NB4 (cell line): ENCODE data around the gene NTNG1.

Experiments used
- DNase-seq: peaks from one replicate; pipeline ENCODE4 v3.0.0; 2010; ENCODE audit warnings: low read depth
- H3K4me3 ChIP-seq: one replicate; pipeline ENCODE4 v1.5.1; 2011; ENCODE audit warnings: mild to moderate bottlenecking, low read depth, low read length, moderate library complexity
- MYC ChIP-seq: IDR thresholded peaks from 2 replicates; pipeline ENCODE4 v1.6.1; 2011; ENCODE audit warnings: low read depth, low read length
- POLR2A ChIP-seq: IDR thresholded peaks from 2 replicates; pipeline ENCODE4 v1.6.1; 2011; ENCODE audit warnings: mild to moderate bottlenecking; ENCODE audit not compliant: insufficient read length; ENCODE audit errors: extremely low read depth
- TF ChIP-seq, protein P1 (sequence below): IDR thresholded peaks from 2 replicates; pipeline ENCODE4 v1.6.1; 2011; ENCODE audit warnings: low read depth, low read length
- TF ChIP-seq, protein P2 (sequence below): IDR thresholded peaks from one replicate; pipeline ENCODE4 v1.5.1; 2012; ENCODE audit warnings: low read depth, low read length

The NTNG1 gene

DNA sequence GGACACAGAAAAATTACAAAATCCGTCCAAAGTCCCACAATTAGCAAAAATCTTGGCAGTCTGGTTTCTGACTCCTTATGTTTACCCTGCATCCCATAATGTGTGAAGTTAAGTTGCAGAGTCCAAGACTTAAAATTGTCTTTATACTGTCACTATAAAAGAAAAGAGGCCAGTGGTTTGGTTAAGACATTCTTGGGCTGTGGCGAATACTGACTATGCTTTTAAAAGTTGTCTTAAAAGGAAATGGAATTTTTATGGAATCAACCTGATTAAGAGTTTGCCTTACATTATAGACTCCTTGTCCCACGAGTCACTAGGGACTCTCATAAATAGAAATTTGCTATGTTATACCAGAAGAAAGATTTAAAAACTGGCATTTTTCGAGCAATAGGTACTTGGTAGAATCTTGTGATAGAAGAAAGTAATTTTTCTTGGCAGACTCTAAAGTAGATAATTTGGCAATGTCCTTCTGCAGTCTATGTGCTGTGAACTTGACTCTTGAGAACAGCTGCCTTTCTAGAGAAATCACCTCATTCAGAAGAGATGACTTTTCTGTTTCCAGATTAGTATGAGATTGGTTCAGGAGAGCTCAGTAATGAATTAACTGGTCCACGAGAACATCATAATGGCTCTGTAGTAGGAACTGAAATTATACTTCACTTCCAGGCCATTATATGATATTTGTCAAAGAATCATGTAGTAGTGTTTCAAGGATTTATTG, 31.8 kb downstream of the NTNG1 start:
- H3K4me3 ChIP-seq = no peak overlapping the region
- TF ChIP-seq POLR2A (no peak), MYC (no peak)
- TF ChIP-seq, protein P1, sequence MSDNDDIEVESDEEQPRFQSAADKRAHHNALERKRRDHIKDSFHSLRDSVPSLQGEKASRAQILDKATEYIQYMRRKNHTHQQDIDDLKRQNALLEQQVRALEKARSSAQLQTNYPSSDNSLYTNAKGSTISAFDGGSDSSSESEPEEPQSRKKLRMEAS = no peak
- TF ChIP-seq, protein P2, sequence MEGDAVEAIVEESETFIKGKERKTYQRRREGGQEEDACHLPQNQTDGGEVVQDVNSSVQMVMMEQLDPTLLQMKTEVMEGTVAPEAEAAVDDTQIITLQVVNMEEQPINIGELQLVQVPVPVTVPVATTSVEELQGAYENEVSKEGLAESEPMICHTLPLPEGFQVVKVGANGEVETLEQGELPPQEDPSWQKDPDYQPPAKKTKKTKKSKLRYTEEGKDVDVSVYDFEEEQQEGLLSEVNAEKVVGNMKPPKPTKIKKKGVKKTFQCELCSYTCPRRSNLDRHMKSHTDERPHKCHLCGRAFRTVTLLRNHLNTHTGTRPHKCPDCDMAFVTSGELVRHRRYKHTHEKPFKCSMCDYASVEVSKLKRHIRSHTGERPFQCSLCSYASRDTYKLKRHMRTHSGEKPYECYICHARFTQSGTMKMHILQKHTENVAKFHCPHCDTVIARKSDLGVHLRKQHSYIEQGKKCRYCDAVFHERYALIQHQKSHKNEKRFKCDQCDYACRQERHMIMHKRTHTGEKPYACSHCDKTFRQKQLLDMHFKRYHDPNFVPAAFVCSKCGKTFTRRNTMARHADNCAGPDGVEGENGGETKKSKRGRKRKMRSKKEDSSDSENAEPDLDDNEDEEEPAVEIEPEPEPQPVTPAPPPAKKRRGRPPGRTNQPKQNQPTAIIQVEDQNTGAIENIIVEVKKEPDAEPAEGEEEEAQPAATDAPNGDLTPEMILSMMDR = no peak
- no peak for DNase-seq

DNA sequence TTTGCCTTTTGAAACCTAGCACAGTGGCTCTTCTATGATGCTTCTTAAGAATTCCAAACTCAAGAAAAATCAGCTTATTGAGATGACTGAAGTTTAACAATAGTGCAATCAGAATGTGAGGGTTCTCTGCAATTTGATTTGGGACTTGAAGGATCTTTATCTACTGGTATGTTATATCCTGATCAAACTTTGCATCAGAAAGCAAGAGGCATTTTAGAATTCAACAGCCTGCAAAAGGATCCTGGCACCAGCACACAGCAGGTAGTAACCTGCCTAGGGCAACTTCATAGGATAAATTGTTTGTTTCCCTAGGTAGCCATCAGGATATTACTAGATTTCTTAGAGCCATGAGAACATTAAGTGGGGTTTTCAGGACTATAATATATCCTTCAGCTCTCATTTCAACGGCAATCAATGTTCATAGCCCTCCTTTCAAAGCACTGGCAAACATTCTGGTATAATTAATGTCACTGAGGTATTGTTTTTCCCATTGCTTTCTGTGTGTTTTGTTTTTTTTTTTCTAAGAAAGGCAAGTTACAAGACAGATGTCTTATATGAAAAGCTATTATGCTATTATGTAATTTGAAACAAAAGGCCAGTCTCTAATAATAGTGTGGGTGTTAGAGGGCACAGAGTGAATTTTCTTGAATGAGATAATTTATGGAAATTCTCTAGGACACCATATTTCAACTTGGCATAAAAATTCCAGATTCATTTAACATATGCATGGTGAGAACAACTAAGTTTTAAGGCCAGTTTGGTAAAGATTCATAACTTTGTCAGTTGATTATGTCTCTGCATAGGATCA, 34.5 kb downstream of the NTNG1 start:
- TF ChIP-seq POLR2A = no peak
- TF ChIP-seq, protein P1 = no peak
- TF ChIP-seq MYC = no peak
- TF ChIP-seq, protein P2 = no peak
- no peak for DNase-seq
- no peak overlapping the region for H3K4me3 ChIP-seq

DNA sequence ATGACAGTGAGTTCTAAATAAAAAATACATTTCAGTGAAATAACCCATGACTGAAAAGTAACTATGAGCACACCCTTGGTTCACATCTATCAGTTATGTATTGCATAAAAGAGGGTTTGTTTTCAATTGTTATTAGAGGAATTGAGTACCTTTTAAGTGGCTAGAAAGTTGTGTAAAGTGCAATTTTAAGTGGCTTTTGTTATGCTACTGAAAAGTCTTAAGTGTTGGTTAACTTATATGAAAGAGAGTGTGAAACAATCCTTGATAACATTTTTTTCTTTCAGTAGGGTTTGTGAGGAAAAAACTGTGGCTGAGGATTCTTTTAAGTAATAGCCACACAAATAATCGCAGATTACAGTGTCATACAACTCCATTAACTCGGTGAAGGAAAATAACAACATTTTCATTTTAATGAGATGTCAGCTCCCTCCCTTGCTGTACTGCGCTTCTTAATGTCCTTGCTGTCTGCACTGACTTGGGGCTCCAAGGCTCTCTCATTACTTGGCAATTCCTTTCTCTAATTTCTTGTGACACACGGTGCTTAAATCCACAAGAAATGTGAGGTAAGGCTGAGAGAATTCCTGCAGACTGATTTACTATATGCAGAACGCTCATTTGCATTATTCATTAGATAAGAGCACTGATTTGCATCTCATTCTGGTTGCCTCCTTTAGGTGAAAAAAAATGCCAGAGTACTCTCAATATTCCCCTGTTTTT, 40.6 kb downstream of the NTNG1 start:
- DNase-seq = no peak
- no peak for TF ChIP-seq MYC
- TF ChIP-seq, protein P1 = no peak
- TF ChIP-seq, protein P2 = no peak
- no peak for TF ChIP-seq POLR2A
- H3K4me3 ChIP-seq = no peak overlapping the region

DNA sequence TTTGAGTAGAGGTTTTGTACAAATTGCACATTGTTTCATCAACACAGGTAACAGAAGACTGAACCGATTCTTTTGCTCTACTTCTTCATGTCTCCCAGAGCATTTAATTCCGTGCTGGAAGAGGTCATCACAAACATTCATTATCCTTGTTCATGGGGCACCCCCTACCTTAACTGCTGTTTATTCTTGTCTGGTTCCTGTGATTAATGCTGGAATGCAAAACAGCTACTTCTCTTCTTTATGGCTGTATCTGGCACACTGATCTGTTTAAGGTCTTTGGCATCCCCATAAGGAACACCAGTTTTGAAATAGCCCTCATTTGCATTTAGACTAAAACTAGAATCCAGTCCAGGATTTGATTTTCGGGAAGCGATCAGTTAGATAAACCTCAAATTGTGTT, 42.2 kb downstream of the NTNG1 start:
- H3K4me3 ChIP-seq = no peak overlapping the region
- no peak for DNase-seq
- TF ChIP-seq MYC (no peak), POLR2A (no peak)
- TF ChIP-seq, protein P2 = no peak
- TF ChIP-seq, protein P1 = no peak

DNA sequence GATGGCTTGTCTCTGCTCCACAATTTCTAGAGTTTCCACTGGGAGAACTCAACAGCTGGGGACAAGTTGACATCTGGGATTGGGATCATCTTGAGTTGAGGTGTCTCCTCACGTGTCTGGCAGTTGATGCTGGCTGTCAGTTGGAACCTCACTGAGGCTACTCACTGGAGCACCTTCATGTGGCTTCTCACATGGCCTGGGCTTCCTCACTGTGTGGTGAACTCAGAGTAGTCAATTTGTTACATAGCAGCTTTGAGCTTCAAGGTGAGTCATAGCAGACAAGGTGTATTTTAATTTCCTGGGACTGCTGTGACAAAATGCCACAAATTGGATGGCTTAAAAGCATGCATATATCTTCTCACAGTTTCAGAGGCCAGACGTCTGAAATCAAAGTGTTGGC, 44.0 kb downstream of the NTNG1 start:
- DNase-seq = no peak
- TF ChIP-seq, protein P2 = no peak
- TF ChIP-seq MYC (no peak), POLR2A (no peak)
- TF ChIP-seq, protein P1 = no peak
- no peak overlapping the region for H3K4me3 ChIP-seq
